Uterus (tissue), 2 donors: ENCODE data around the gene DOCK4.

ENCODE experiments used
- CTCF ChIP-seq, 4 experiments: fragments of 200-600 bp in 2 of 4; fragments of 450-650 bp in 2 of 4; sonication (generic) in 2 of 4; IDR thresholded peaks; one replicate each; pipeline ENCODE4 v1.5.1; 2016 to 2019; ENCODE audit warnings: antibody characterized with exemption in 4 of 4, mild to moderate bottlenecking in 2 of 4, moderate library complexity in 1 of 4
- POLR2A ChIP-seq, 2 donors: fragments of 450-650 bp; IDR thresholded peaks; one replicate each; pipeline ENCODE4 v1.6.1; 2016; ENCODE audit warnings: antibody characterized with exemption in 2 of 2, mild to moderate bottlenecking in 1 of 2, moderate library complexity in 1 of 2

- TF ChIP-seq CTCF (IDR thresholded peaks at IDR 0.05) (no peak), POLR2A (IDR thresholded peaks at IDR 0.05) (no peak)
Measured at GRCh38 chr7:111841596-111842205, 364.5 kb downstream of the DOCK4 start.
